BE2C (cell line): Measurements from ENCODE around the gene C10orf105.
A peak's percentile ranks its signal among the peaks of the same experiment; 100 is the strongest.

ENCODE experiments used
- DNase-seq: peaks from one replicate; pipeline ENCODE4 v3.0.0-alpha.2; 2020
- H3K27me3 ChIP-seq: fragments of 250-450 bp; sonication (Bioruptor Pico); 2 replicates; pipeline ENCODE4 v1.5.1; 2020; ENCODE audit warnings: mild to moderate bottlenecking
- H3K36me3 ChIP-seq: fragments of 250-450 bp; sonication (Bioruptor Pico); 2 replicates; pipeline ENCODE4 v1.5.1; 2020; ENCODE audit warnings: mild to moderate bottlenecking
- H3K4me1 ChIP-seq: fragments of 250-450 bp; sonication (Bioruptor Pico); 2 replicates; pipeline ENCODE4 v1.5.1; 2020
- H3K4me3 ChIP-seq: 2 replicates; pipeline ENCODE4 v1.5.1; 2011; ENCODE audit warnings: low read depth, low read length
- H3K9me3 ChIP-seq: fragments of 250-450 bp; sonication (Bioruptor Pico); 2 replicates; pipeline ENCODE4 v1.5.1; 2020
- CTCF ChIP-seq: IDR thresholded peaks from 2 replicates; pipeline ENCODE4 v1.5.1; 2012; ENCODE audit warnings: mild to moderate bottlenecking, low read depth, low read length

Gene C10orf105

GRCh38 chr10:71713135-71714030 lies 6.2 kb downstream of the C10orf105 start:
- Histone ChIP-seq H3K9me3 (no peaks in the 10 kb centered on the region), H3K4me3 (no peak overlapping the region), H3K36me3 (no peaks in the 10 kb centered on the region), H3K27me3 (no peaks in the 10 kb centered on the region), H3K4me1 (no peaks in the 10 kb centered on the region)
- peak; percentile 30 for DNase-seq
- 0 out of 2 replicates have a peak, but pooled peaks have one; percentile 19 for TF ChIP-seq CTCF

GRCh38 chr10:71712572-71713134 lies 6.9 kb downstream of the C10orf105 start:
- H3K4me1 ChIP-seq = no peaks in the 10 kb centered on the region
- no peak for TF ChIP-seq CTCF

GRCh38 chr10:71712170-71712569 lies 7.4 kb downstream of the C10orf105 start:
- no peak for TF ChIP-seq CTCF
- Histone ChIP-seq H3K36me3 (no peaks in the 10 kb centered on the region), H3K4me3 (no peak overlapping the region), H3K9me3 (no peaks in the 10 kb centered on the region), H3K4me1 (no peaks in the 10 kb centered on the region), H3K27me3 (no peaks in the 10 kb centered on the region)
- no peak for DNase-seq

More at GRCh38 chr10:71712572-71713134, 6.9 kb downstream of the C10orf105 start:
- Histone ChIP-seq H3K4me3 (no peak overlapping the region), H3K36me3 (no peaks in the 10 kb centered on the region), H3K27me3 (no peaks in the 10 kb centered on the region), H3K9me3 (no peaks in the 10 kb centered on the region)
- DNase-seq = no peak

GRCh38 chr10:71711052-71711623 lies 8.4 kb downstream of the C10orf105 start:
- H3K36me3 ChIP-seq = no peaks in the 10 kb centered on the region
- H3K27me3 ChIP-seq = no peaks in the 10 kb centered on the region
- no peaks in the 10 kb centered on the region; the same call in 1 of the 2 replicates for H3K4me1 ChIP-seq
- H3K4me3 ChIP-seq = no peak overlapping the region
- no peak for DNase-seq
- no peak for TF ChIP-seq CTCF
- H3K9me3 ChIP-seq = no peaks in the 10 kb centered on the region

- no peak for TF ChIP-seq CTCF
- Histone ChIP-seq H3K27me3 (no peaks in the 10 kb centered on the region), H3K36me3 (no peaks in the 10 kb centered on the region), H3K4me1 (no peaks in the 10 kb centered on the region; the same call in 1 of the 2 replicates), H3K4me3 (no peak overlapping the region), H3K9me3 (no peaks in the 10 kb centered on the region)
- DNase-seq = no peak
These were observed 9.1 kb downstream of the C10orf105 start for GRCh38 chr10:71710519-71710918.
